GM23338 (cell line): ENCODE data around the gene JTB. TPM values are rescaled to one million over a fixed set of nuclear protein-coding genes. Genes with fewer than 3 reads are reported as not detected.

Experiments
- ATAC-seq: fragments of 200-7000 bp; cut with Tn5 transposase; 3 replicates; pipeline ENCODE4 v1.9.1; 2020
- DNase-seq: peaks from one replicate; pipeline ENCODE4 v3.0.0-alpha.2; 2015; ENCODE audit warnings: low spot score
- H2AFZ ChIP-seq: fragments of 200-600 bp; sonication (generic); 2 replicates; pipeline ENCODE4 v1.8.0; 2016; ENCODE audit warnings: antibody characterized with exemption, mild to moderate bottlenecking, moderate library complexity
- H3F3A ChIP-seq: fragments of 200-600 bp; sonication (generic); replicated peaks from 2 replicates; pipeline ENCODE4 v1.8.0; 2017; ENCODE audit warnings: antibody characterized with exemption, mixed run types, low read depth
- H3K27ac ChIP-seq: fragments of 200-600 bp; sonication (generic); 2 replicates; pipeline ENCODE4 v1.6.1; 2016; ENCODE audit warnings: low read depth
- H3K27me3 ChIP-seq: fragments of 200-600 bp; sonication (generic); 2 replicates; pipeline ENCODE4 v1.8.0; 2016; ENCODE audit warnings: mild to moderate bottlenecking, mixed run types, moderate library complexity; ENCODE audit not compliant: insufficient read depth
- H3K36me3 ChIP-seq: fragments of 200-600 bp; sonication (generic); 2 replicates; pipeline ENCODE4 v1.8.0; 2016; ENCODE audit warnings: mild to moderate bottlenecking; ENCODE audit not compliant: insufficient read depth
- H3K4me1 ChIP-seq: fragments of 200-600 bp; sonication (generic); 2 replicates; pipeline ENCODE4 v1.8.0; 2016; ENCODE audit warnings: mild to moderate bottlenecking, moderate library complexity; ENCODE audit not compliant: insufficient read depth
- H3K4me2 ChIP-seq: fragments of 200-600 bp; sonication (generic); 2 replicates; pipeline ENCODE4 v1.7.1; 2017; ENCODE audit warnings: mixed run types
- H3K4me3 ChIP-seq: fragments of 200-600 bp; sonication (generic); 2 replicates; pipeline ENCODE4 v1.6.1; 2016; ENCODE audit warnings: mixed run types
- H3K79me2 ChIP-seq: fragments of 200-600 bp; sonication (generic); replicated peaks from 2 replicates; pipeline ENCODE4 v1.8.0; 2017; ENCODE audit warnings: mild to moderate bottlenecking; ENCODE audit not compliant: insufficient read depth
- H3K9me2 ChIP-seq: fragments of 200-600 bp; sonication (generic); 2 replicates; pipeline ENCODE4 v1.8.0; 2017; ENCODE audit not compliant: insufficient read depth
- H4K20me1 ChIP-seq: fragments of 200-600 bp; sonication (generic); replicated peaks from 2 replicates; pipeline ENCODE4 v1.8.0; 2017; ENCODE audit warnings: mild to moderate bottlenecking; ENCODE audit not compliant: insufficient read depth
- H3K27ac Mint-ChIP-seq: 2 replicates; pipeline ENCODE4 v1.8.0; 2020; ENCODE audit warnings: inconsistent platforms, mild to moderate bottlenecking, moderate library complexity, mixed read lengths
- H3K27me3 Mint-ChIP-seq: 3 replicates; pipeline ENCODE4 v1.8.0; 2022; ENCODE audit warnings: low read depth, mild to moderate bottlenecking, moderate library complexity, mixed read lengths, inconsistent platforms; ENCODE audit not compliant: insufficient read depth, poor library complexity
- H3K36me3 Mint-ChIP-seq: 3 replicates; pipeline ENCODE4 v1.8.0; 2021; ENCODE audit warnings: low read depth, mild to moderate bottlenecking, inconsistent platforms, moderate library complexity, mixed read lengths
- H3K4me1 Mint-ChIP-seq: 3 replicates; pipeline ENCODE4 v1.8.0; 2020; ENCODE audit warnings: mild to moderate bottlenecking, inconsistent platforms, mixed read lengths
- H3K4me3 Mint-ChIP-seq: 3 replicates; pipeline ENCODE4 v1.8.0; 2021; ENCODE audit warnings: moderate library complexity, mild to moderate bottlenecking, inconsistent platforms, mixed read lengths
- H3K9me3 Mint-ChIP-seq: 3 replicates; pipeline ENCODE4 v1.8.0; 2020; ENCODE audit warnings: moderate library complexity, mild to moderate bottlenecking, inconsistent platforms, mixed read lengths
- CREB1 ChIP-seq: fragments of 250-450 bp; sonication (Bioruptor Pico); IDR thresholded peaks from 2 replicates; pipeline ENCODE4 v1.5.0; 2020; ENCODE audit warnings: low read depth, mild to moderate bottlenecking, moderate library complexity
- EZH2 ChIP-seq: fragments of 200-600 bp; sonication (generic); IDR thresholded peaks from one replicate; pipeline ENCODE4 v1.8.0; 2017; ENCODE audit warnings: antibody characterized with exemption, mild to moderate bottlenecking, low read depth; ENCODE audit not compliant: unreplicated experiment
- EZH2phosphoT487 ChIP-seq: fragments of 200-600 bp; sonication (generic); IDR thresholded peaks from one replicate; pipeline ENCODE4 v1.8.1; 2018; ENCODE audit warnings: antibody characterized with exemption; ENCODE audit not compliant: unreplicated experiment
- NANOG ChIP-seq: IDR thresholded peaks from 2 replicates; pipeline ENCODE4 v1.6.1; 2016; ENCODE audit warnings: antibody characterized with exemption, borderline replicate concordance
- REST ChIP-seq: IDR thresholded peaks from one replicate; pipeline ENCODE4 v1.6.1; 2018; ENCODE audit warnings: antibody characterized with exemption; ENCODE audit not compliant: unreplicated experiment
- STAT1 ChIP-seq: IDR thresholded peaks from one replicate; pipeline ENCODE4 v1.6.1; 2016; ENCODE audit warnings: antibody characterized with exemption; ENCODE audit not compliant: unreplicated experiment
- ZNF331 ChIP-seq: fragments of 250-450 bp; sonication (Bioruptor Pico); IDR thresholded peaks from 2 replicates; pipeline ENCODE4 v1.5.0; 2020; ENCODE audit warnings: low read depth, mild to moderate bottlenecking, moderate library complexity
- polyA plus RNA-seq: library from polyadenylated mRNA; unstranded; fragments of >200 nt; fragmentation: Nextera tagmentation; extraction: Ambion mirVana; gene quantifications from 2 replicates; pipeline ENCODE4 v1.2.1, GENCODE V29; 2016
- total RNA-seq: library from RNA; depleted of rRNA; stranded (reverse); fragments of >200 nt; shearing (Covaris generic); gene quantifications from 2 replicates; pipeline ENCODE4 v1.2.3, GENCODE V29; 2014

The JTB gene
- total and polyA plus RNA-seq, 2 experiments from 2014 or later: 140 to 208 TPM

- H3K9me3 Mint-ChIP-seq: no peaks in the 10 kb centered on the region
- H3K4me2 ChIP-seq: no peak overlapping the region
- H4K20me1 ChIP-seq: no peaks in the 10 kb centered on the region; the same call in 1 of the 2 replicates
- TF ChIP-seq CREB1 (CRISPR knock-in tag) (no peak), EZH2 (no peak), STAT1 (no peak)
- no peak overlapping the region for H3K27ac ChIP-seq
- no peaks in the 10 kb centered on the region for H3K27me3 ChIP-seq
- H3K36me3 Mint-ChIP-seq: peaks cover 54% of the 10 kb centered on the region
- ATAC-seq (no peak), DNase-seq (no peak)
- no peak overlapping the region; the same call in 2 of the 3 replicates for H3K4me3 Mint-ChIP-seq
- H3K27me3 Mint-ChIP-seq: peaks cover 15% of the 10 kb centered on the region
- H3K4me3 ChIP-seq: no peak overlapping the region
- peaks cover 23% of the 10 kb centered on the region for H3K4me1 Mint-ChIP-seq
- H3K79me2 ChIP-seq: peaks cover 23% of the 10 kb centered on the region
- H3K9me2 ChIP-seq: no peaks in the 10 kb centered on the region
- H3F3A ChIP-seq: peaks cover 26% of the 10 kb centered on the region
- peak overlapping the region; percentile 47; the same call in 1 of the 2 replicates for H3K27ac Mint-ChIP-seq
- H3K36me3 ChIP-seq: peaks cover 20% of the 10 kb centered on the region; the same call in 1 of the 2 replicates
- peaks cover 4% of the 10 kb centered on the region; the same call in 1 of the 2 replicates for H3K4me1 ChIP-seq
- H2AFZ ChIP-seq: no peak overlapping the region
Measured at GRCh38 chr1:153973525-153973924, 3.9 kb downstream of the JTB start.

GRCh38 chr1:153973071-153973470 lies 4.4 kb downstream of the JTB start:
- DNase-seq: no peak
- Mint-ChIP-seq H3K9me3 (no peaks in the 10 kb centered on the region), H3K27ac (no peak overlapping the region), H3K4me1 (peaks cover 21% of the 10 kb centered on the region), H3K36me3 (peaks cover 49% of the 10 kb centered on the region), H3K27me3 (peaks cover 15% of the 10 kb centered on the region), H3K4me3 (no peak overlapping the region)
- TF ChIP-seq CREB1 (CRISPR knock-in tag): no peak
- no peak for TF ChIP-seq REST
- Histone ChIP-seq H2AFZ (no peak overlapping the region), H3K36me3 (peaks cover 20% of the 10 kb centered on the region; the same call in 1 of the 2 replicates), H3K4me1 (peaks cover 6% of the 10 kb centered on the region; the same call in 1 of the 2 replicates), H3K9me2 (no peaks in the 10 kb centered on the region), H3K27me3 (no peaks in the 10 kb centered on the region), H3K4me2 (no peak overlapping the region), H3F3A (peaks cover 28% of the 10 kb centered on the region), H3K79me2 (peaks cover 24% of the 10 kb centered on the region), H4K20me1 (no peaks in the 10 kb centered on the region; the same call in 1 of the 2 replicates), H3K4me3 (no peak overlapping the region), H3K27ac (no peak overlapping the region)
- ATAC-seq: no peak

GRCh38 chr1:153970346-153970745 lies 7.1 kb downstream of the JTB start:
- no peak overlapping the region for H3K27ac Mint-ChIP-seq
- H4K20me1 ChIP-seq: no peaks in the 10 kb centered on the region; the same call in 1 of the 2 replicates
- no peak overlapping the region for H2AFZ ChIP-seq
- H3K4me3 Mint-ChIP-seq: no peak overlapping the region
- H3F3A ChIP-seq: peaks cover 30% of the 10 kb centered on the region; the same call in 1 of the 2 replicates
- H3K4me1 Mint-ChIP-seq: peaks cover 18% of the 10 kb centered on the region
- H3K36me3 Mint-ChIP-seq: peaks cover 49% of the 10 kb centered on the region
- H3K27me3 Mint-ChIP-seq: peaks cover 18% of the 10 kb centered on the region
- H3K36me3 ChIP-seq: peaks cover 13% of the 10 kb centered on the region; the same call in 1 of the 2 replicates
- peaks cover 4% of the 10 kb centered on the region; the same call in 1 of the 3 replicates for H3K9me3 Mint-ChIP-seq
- H3K4me1 ChIP-seq: peaks cover 17% of the 10 kb centered on the region
- H3K9me2 ChIP-seq: no peaks in the 10 kb centered on the region
- no peaks in the 10 kb centered on the region for H3K27me3 ChIP-seq
- no peak overlapping the region for H3K27ac ChIP-seq
- peaks cover 15% of the 10 kb centered on the region for H3K79me2 ChIP-seq
- DNase-seq (no peak), ATAC-seq (no peak)
- no peak overlapping the region for H3K4me3 ChIP-seq
- no peak overlapping the region for H3K4me2 ChIP-seq
- no peak for TF ChIP-seq EZH2phosphoT487
- no peak for TF ChIP-seq CREB1 (CRISPR knock-in tag)
- no peak for TF ChIP-seq ZNF331 (CRISPR knock-in tag)
- TF ChIP-seq NANOG: no peak
